H9 (cell line): ENCODE measurements around the gene RNF213. TPM values are rescaled to one million over a fixed set of nuclear protein-coding genes. Genes with fewer than 3 reads are reported as not detected.
A peak's percentile ranks its signal among the peaks of the same experiment; 100 is the strongest.

Experiments used
- DNase-seq: peaks from one replicate; pipeline ENCODE4 v3.0.0-alpha.2; 2017
- H2AFZ ChIP-seq: one replicate; pipeline ENCODE4 v1.6.1; 2013; ENCODE audit warnings: mild to moderate bottlenecking, low read length, control low read depth, moderate library complexity
- H2AK5ac ChIP-seq: 2 replicates; pipeline ENCODE4 v1.6.1; 2013; ENCODE audit warnings: low read length, control low read depth, mixed read lengths; ENCODE audit not compliant: insufficient read length
- H2BK120ac ChIP-seq: one replicate; pipeline ENCODE4 v1.6.1; 2013; ENCODE audit warnings: low read depth, mild to moderate bottlenecking, low read length, control low read depth, inconsistent platforms; ENCODE audit not compliant: poor library complexity, severe bottlenecking
- H2BK12ac ChIP-seq: 2 replicates; pipeline ENCODE4 v1.6.1; 2013; ENCODE audit warnings: low read length, control low read depth, mixed read lengths, low read depth; ENCODE audit not compliant: insufficient read length
- H2BK15ac ChIP-seq: 2 replicates; pipeline ENCODE4 v1.6.1; 2013; ENCODE audit warnings: low read depth, low read length, control low read depth
- H2BK20ac ChIP-seq: one replicate; pipeline ENCODE4 v1.6.1; 2013; ENCODE audit warnings: low read depth, mild to moderate bottlenecking, low read length, control low read depth, inconsistent platforms; ENCODE audit not compliant: poor library complexity, severe bottlenecking
- H2BK5ac ChIP-seq: 2 replicates; pipeline ENCODE4 v1.6.1; 2013; ENCODE audit warnings: low read length, control low read depth, mixed read lengths; ENCODE audit not compliant: insufficient read length
- H3K14ac ChIP-seq: 2 replicates; pipeline ENCODE4 v1.6.1; 2013; ENCODE audit warnings: low read length, control low read depth; ENCODE audit not compliant: insufficient read depth
- H3K18ac ChIP-seq: 2 replicates; pipeline ENCODE4 v1.6.1; 2013; ENCODE audit warnings: low read depth, mild to moderate bottlenecking, mixed read lengths, low read length, control low read depth; ENCODE audit not compliant: insufficient read length
- H3K23ac ChIP-seq: 2 replicates; pipeline ENCODE4 v1.6.1; 2013; ENCODE audit warnings: low read length, control low read depth, mixed read lengths, low read depth; ENCODE audit not compliant: insufficient read length
- H3K23me2 ChIP-seq: 2 replicates; pipeline ENCODE4 v1.6.1; 2013; ENCODE audit warnings: low read depth, mild to moderate bottlenecking, mixed read lengths, low read length, control low read depth; ENCODE audit not compliant: insufficient read length, poor library complexity, severe bottlenecking
- H3K27ac ChIP-seq: 2 replicates; pipeline ENCODE4 v1.5.1; 2013; ENCODE audit warnings: low read length, control low read depth, mixed read lengths, low read depth; ENCODE audit not compliant: insufficient read length
- H3K27me3 ChIP-seq: 2 replicates; pipeline ENCODE4 v1.6.1; 2013; ENCODE audit warnings: low read length, control low read depth, inconsistent platforms; ENCODE audit not compliant: insufficient read depth
- H3K4ac ChIP-seq: 2 replicates; pipeline ENCODE4 v1.6.1; 2013; ENCODE audit warnings: low read depth, mild to moderate bottlenecking, control low read depth, inconsistent platforms, low read length, moderate library complexity
- H3K4me1 ChIP-seq: 2 replicates; pipeline ENCODE4 v1.6.1; 2013; ENCODE audit warnings: low read length, control low read depth, inconsistent platforms; ENCODE audit not compliant: insufficient read depth
- H3K4me2 ChIP-seq: 2 replicates; pipeline ENCODE4 v1.6.1; 2013; ENCODE audit warnings: low read length, control low read depth, mixed read lengths; ENCODE audit not compliant: insufficient read length, insufficient read depth
- H3K56ac ChIP-seq: 2 replicates; pipeline ENCODE4 v1.6.1; 2013; ENCODE audit warnings: low read depth, mild to moderate bottlenecking, mixed read lengths, low read length, control low read depth; ENCODE audit not compliant: insufficient read length
- H3K79me1 ChIP-seq: 2 replicates; pipeline ENCODE4 v1.6.1; 2013; ENCODE audit warnings: low read depth, mild to moderate bottlenecking, moderate library complexity, low read length, control low read depth, inconsistent platforms; ENCODE audit not compliant: insufficient read depth, poor library complexity, severe bottlenecking
- H3K79me2 ChIP-seq: 2 replicates; pipeline ENCODE4 v1.6.1; 2013; ENCODE audit warnings: low read length, control low read depth, inconsistent platforms; ENCODE audit not compliant: insufficient read depth
- H3K9ac ChIP-seq: 2 replicates; pipeline ENCODE4 v1.6.1; 2013; ENCODE audit warnings: low read length, control low read depth, mixed read lengths; ENCODE audit not compliant: insufficient read length; ENCODE audit errors: extremely low read depth
- H3K9me3 ChIP-seq: one replicate; pipeline ENCODE4 v1.6.1; 2013; ENCODE audit warnings: low read depth, low read length, inconsistent platforms; ENCODE audit not compliant: control insufficient read depth
- H3T11ph ChIP-seq: one replicate; pipeline ENCODE4 v1.6.1; 2013; ENCODE audit warnings: mild to moderate bottlenecking, low read length, control low read depth, inconsistent platforms
- H4K20me1 ChIP-seq: one replicate; pipeline ENCODE4 v1.6.1; 2013; ENCODE audit not compliant: control insufficient read depth, insufficient read length, insufficient read depth
- H4K5ac ChIP-seq: 2 replicates; pipeline ENCODE4 v1.6.1; 2013; ENCODE audit warnings: low read depth, mild to moderate bottlenecking, mixed read lengths, low read length, control low read depth; ENCODE audit not compliant: insufficient read length
- H4K8ac ChIP-seq: replicated peaks from 2 replicates; pipeline ENCODE4 v1.6.1; 2013; ENCODE audit warnings: low read length, control low read depth, mixed read lengths, low read depth; ENCODE audit not compliant: insufficient read length
- H4K91ac ChIP-seq: 2 replicates; pipeline ENCODE4 v1.6.1; 2013; ENCODE audit warnings: low read depth, mild to moderate bottlenecking, moderate library complexity, mixed read lengths, low read length, control low read depth; ENCODE audit not compliant: insufficient read length
- H3K27ac Mint-ChIP-seq, 3 experiments: 2 replicates in 2 of 3; 3 replicates in 1 of 3; pipeline ENCODE4 v1.8.0; 2020 to 2021; ENCODE audit warnings: mixed read lengths in 3 of 3, mild to moderate bottlenecking in 1 of 3, moderate library complexity in 1 of 3
- H3K27me3 Mint-ChIP-seq: 2 replicates; pipeline ENCODE4 v1.8.0; 2021; ENCODE audit warnings: low read depth, mild to moderate bottlenecking, moderate library complexity, mixed read lengths
- H3K36me3 Mint-ChIP-seq, 3 experiments: 2 replicates in 2 of 3; 3 replicates in 1 of 3; pipeline ENCODE4 v1.8.0; 2020 to 2021; ENCODE audit warnings: low read depth in 3 of 3, mixed read lengths in 3 of 3; ENCODE audit not compliant: insufficient read depth in 1 of 3
- H3K4me1 Mint-ChIP-seq, 2 experiments: 2 replicates each; pipeline ENCODE4 v1.8.0; 2020; ENCODE audit warnings: mixed read lengths in 2 of 2
- H3K4me3 Mint-ChIP-seq, 2 experiments: 2 replicates in 1 of 2; 3 replicates in 1 of 2; pipeline ENCODE4 v1.8.0; 2020 to 2021; ENCODE audit warnings: mild to moderate bottlenecking in 2 of 2, mixed read lengths in 2 of 2, moderate library complexity in 1 of 2
- H3K9me3 Mint-ChIP-seq, 2 experiments: 2 replicates in 1 of 2; 3 replicates in 1 of 2; pipeline ENCODE4 v1.8.0; 2020; ENCODE audit warnings: mild to moderate bottlenecking in 2 of 2, mixed read lengths in 2 of 2, moderate library complexity in 1 of 2
- WGBS: extraction: QIAGEN DNeasy Blood & Tissue Kit; methylation state at CpG from one replicate; pipeline ENCODE4 v1.1.7; 2013; ENCODE audit warnings: missing lambda C conversion rate, low lambda C conversion rate, mixed read lengths; ENCODE audit not compliant: insufficient read length; ENCODE audit errors: extremely low coverage; 5-methylcytosine and 5-hydroxymethylcytosine counted together
- total RNA-seq: library from RNA; stranded (reverse); gene quantifications from 2 replicates; pipeline ENCODE4 v1.2.1, GENCODE V29; 2021
- TF ChIP-seq, protein P1 (sequence below): fragments of 200-600 bp; sonication (generic); conservative IDR thresholded peaks from 3 replicates; pipeline ENCODE4 v1.8.0; 2021; ENCODE audit warnings: antibody characterized with exemption, mild to moderate bottlenecking

Gene RNF213
- total RNA-seq, 1 experiment from 2014 or later, result 34.3 TPM

DNA sequence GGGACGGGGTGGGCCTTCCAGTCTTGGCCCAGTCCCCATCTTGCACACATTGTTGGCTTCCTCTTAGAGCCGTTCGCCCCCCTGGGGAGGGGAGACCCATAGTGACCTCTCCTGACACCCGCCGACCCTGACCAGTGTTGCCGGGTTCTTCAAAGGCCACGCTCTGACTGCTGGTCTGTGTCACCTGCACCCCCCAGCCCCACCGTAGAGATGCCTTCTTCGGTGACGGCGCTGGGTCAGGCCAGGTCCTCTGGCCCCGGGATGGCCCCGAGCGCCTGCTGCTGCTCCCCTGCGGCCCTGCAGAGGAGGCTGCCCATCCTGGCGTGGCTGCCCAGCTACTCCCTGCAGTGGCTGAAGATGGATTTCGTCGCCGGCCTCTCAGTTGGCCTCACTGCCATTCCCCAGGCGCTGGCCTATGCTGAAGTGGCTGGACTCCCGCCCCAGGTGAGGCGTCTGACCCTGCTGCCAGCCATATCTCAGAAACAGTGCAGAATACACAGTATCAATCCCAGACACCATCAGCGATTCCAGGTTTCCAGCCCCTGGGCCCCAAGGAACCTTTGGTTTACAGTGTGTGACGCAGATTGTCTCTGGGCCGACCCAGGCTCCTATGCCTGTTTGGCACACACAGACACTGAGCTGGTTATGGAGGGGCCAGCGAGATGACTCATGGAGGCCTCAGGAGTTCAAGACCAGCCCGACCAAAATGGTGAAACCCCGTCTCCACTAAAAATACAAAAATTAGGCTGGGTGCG lies 39.1 kb upstream of the RNF213 start:
- Histone ChIP-seq H3K23me2 (peaks cover 5% of the 10 kb centered on the region), H2BK20ac (no peak overlapping the region), H3K4me2 (peak overlapping the region; percentile 50), H2AFZ (no peak overlapping the region), H2BK15ac (no peak overlapping the region), H3K18ac (no peak overlapping the region), H3K79me1 (no peaks in the 10 kb centered on the region), H3T11ph (no peak overlapping the region), H3K4me1 (no peaks in the 10 kb centered on the region), H3K14ac (no peak overlapping the region), H3K56ac (no peak overlapping the region), H3K9ac (no peak overlapping the region), H2BK5ac (no peak overlapping the region), H2BK12ac (no peak overlapping the region), H3K79me2 (no peaks in the 10 kb centered on the region), H3K27me3 (no peaks in the 10 kb centered on the region), H2BK120ac (no peak overlapping the region), H3K9me3 (no peaks in the 10 kb centered on the region), H3K27ac (no peak overlapping the region), H2AK5ac (no peak overlapping the region), H4K8ac (no peak overlapping the region), H4K91ac (no peak overlapping the region), H4K5ac (no peak overlapping the region), H4K20me1 (no peaks in the 10 kb centered on the region), H3K4ac (no peak overlapping the region), H3K23ac (no peak overlapping the region)
- TF ChIP-seq, protein P1, sequence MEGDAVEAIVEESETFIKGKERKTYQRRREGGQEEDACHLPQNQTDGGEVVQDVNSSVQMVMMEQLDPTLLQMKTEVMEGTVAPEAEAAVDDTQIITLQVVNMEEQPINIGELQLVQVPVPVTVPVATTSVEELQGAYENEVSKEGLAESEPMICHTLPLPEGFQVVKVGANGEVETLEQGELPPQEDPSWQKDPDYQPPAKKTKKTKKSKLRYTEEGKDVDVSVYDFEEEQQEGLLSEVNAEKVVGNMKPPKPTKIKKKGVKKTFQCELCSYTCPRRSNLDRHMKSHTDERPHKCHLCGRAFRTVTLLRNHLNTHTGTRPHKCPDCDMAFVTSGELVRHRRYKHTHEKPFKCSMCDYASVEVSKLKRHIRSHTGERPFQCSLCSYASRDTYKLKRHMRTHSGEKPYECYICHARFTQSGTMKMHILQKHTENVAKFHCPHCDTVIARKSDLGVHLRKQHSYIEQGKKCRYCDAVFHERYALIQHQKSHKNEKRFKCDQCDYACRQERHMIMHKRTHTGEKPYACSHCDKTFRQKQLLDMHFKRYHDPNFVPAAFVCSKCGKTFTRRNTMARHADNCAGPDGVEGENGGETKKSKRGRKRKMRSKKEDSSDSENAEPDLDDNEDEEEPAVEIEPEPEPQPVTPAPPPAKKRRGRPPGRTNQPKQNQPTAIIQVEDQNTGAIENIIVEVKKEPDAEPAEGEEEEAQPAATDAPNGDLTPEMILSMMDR, result no peak
- H3K4me1 Mint-ChIP-seq, result peaks cover 29 to 34% of the 10 kb centered on the region in 2 experiments
- peak; percentile 31 for DNase-seq
- no peaks in the 10 kb centered on the region for H3K9me3 Mint-ChIP-seq
- peaks cover 5 to 24% (median 20%) of the 10 kb centered on the region in 3 experiments; a peak in 5 of 7 replicates for H3K36me3 Mint-ChIP-seq
- peak overlapping the region; percentile 85 to 91 for H3K4me3 Mint-ChIP-seq
- H3K27me3 Mint-ChIP-seq, result no peaks in the 10 kb centered on the region; the same call in 1 of the 2 replicates
- no CpG with 5 or more reads among the region's 29 CpGs for WGBS
- no peak overlapping the region for H3K27ac Mint-ChIP-seq
